ENCODE measurements around the gene MPHOSPH9. TPM values are rescaled to one million over a fixed set of nuclear protein-coding genes. Genes with fewer than 3 reads are reported as not detected.
"Not testable (repeated sequence)": the region's sequence is repeated elsewhere in the genome, so short reads cannot be mapped to it uniquely, and the experiment has no call there.

The MPHOSPH9 gene
- total and polyA plus RNA-seq, 2 donors (not counting 3 experiments of a cell fraction or from before 2014, with no cell fraction given) = 7.8 to 42.4 TPM

- Histone ChIP-seq H2AFZ (ENCODE audit: low read depth, low read length) (no peak overlapping the region), H4K20me1 (replicated peaks; ENCODE audit: control insufficient read depth, extremely low read depth, insufficient read depth, low read length) (no peaks in the 10 kb centered on the region), H3K9me3 (replicated peaks; ENCODE audit: control insufficient read depth, insufficient read depth, low read length) (no peaks in the 10 kb centered on the region), H3K27me3 (ENCODE audit: control insufficient read depth in 2 of 2, insufficient read depth in 2 of 2, low read length in 2 of 2) (no peaks in the 10 kb centered on the region), H3K4me2 (ENCODE audit: insufficient read depth, low read length) (no peak overlapping the region), H3K4me1 (ENCODE audit: control insufficient read depth, extremely low read depth, insufficient read depth, low read length) (no peaks in the 10 kb centered on the region), H3K79me2 (ENCODE audit: control insufficient read depth, insufficient read depth, low read length) (peaks cover 7% of the 10 kb centered on the region), H3K9me1 (replicated peaks; ENCODE audit: control insufficient read depth, extremely low read depth, insufficient read depth, low read length) (no peaks in the 10 kb centered on the region), H3K27ac (ENCODE audit: insufficient read depth, low read depth, low read length) (no peak overlapping the region), H3K36me3 (ENCODE audit: control insufficient read depth in 2 of 2, extremely low read depth in 1 of 2, insufficient read depth in 2 of 2, low read length in 2 of 2) (peaks cover 0 to 2% of the 10 kb centered on the region in 2 experiments), H3K9ac (replicated peaks; ENCODE audit: extremely low read depth, insufficient read depth, low read length) (no peak overlapping the region), H3K4me3 (replicated peaks in 1 of 3; ENCODE audit: insufficient read depth in 1 of 3, low read depth in 1 of 3, low read length in 3 of 3) (no peak overlapping the region)
- dilution Hi-C loops (cut with MboI; ENCODE audit: extremely low pct_ligation_motif_present, low sequenced_read_pairs) (no loop called here), intact Hi-C loops (cut with micrococcal nuclease) (no loop called here)
- TF ChIP-seq GATA2 (IDR thresholded peaks at IDR 0.05; ENCODE audit: insufficient read depth, insufficient read length, low read depth, low read length) (no peak), JUN (IDR thresholded peaks at IDR 0.05; ENCODE audit: borderline replicate concordance, insufficient read depth, insufficient read length, low read depth) (no peak), POLR2AphosphoS5 (IDR thresholded peaks at IDR 0.05; ENCODE audit: insufficient read depth, low read depth, low read length) (no peak), POLR2A (IDR thresholded peaks at IDR 0.05; ENCODE audit: low read depth, low read length) (no peak), EZH2 (IDR thresholded peaks at IDR 0.05; ENCODE audit: borderline replicate concordance, low read depth, low read length, severe bottlenecking) (no peak), CTCF (IDR thresholded peaks at IDR 0.05; ENCODE audit: extremely low read depth in 1 of 2, insufficient read depth in 1 of 2, low read depth in 1 of 2, low read length in 2 of 2) (no peak), MYC (IDR thresholded peaks at IDR 0.05; ENCODE audit: low read depth, low read length) (no peak), FOS (IDR thresholded peaks at IDR 0.05; ENCODE audit: borderline replicate concordance, insufficient read depth, low read length) (no peak)
- TF ChIP-seq, protein P1, sequence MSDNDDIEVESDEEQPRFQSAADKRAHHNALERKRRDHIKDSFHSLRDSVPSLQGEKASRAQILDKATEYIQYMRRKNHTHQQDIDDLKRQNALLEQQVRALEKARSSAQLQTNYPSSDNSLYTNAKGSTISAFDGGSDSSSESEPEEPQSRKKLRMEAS (IDR thresholded peaks at IDR 0.05; ENCODE audit: insufficient read depth, insufficient read length) = no peak
- ChIA-PET POLR2A (interaction anchor here (1.0 kb wide), 2 partner anchors 9 to 10 kb away, joined by 3 read pairs; partner anchors contain the start of genes MPHOSPH9 and MTRFR), CTCF (interaction anchor here (0.9 to 1.4 kb wide), 2 partner anchors 9 to 15 kb away, joined by 4 to 6 read pairs; partner anchors contain the start of gene MPHOSPH9)
- no peak for FAIRE-seq
- no peak for DNase-seq (ENCODE audit: low read depth, low spot score)
- BruUV-seq (replicated peaks) = no TSS peak
Observed at GRCh38 chr12:123223241-123223668, 9.7 kb downstream of the MPHOSPH9 start.

- CTCF ChIA-PET = interaction anchor here (1.2 to 1.5 kb wide), 2 partner anchors 27 to 49 kb away, joined by 3 read pairs; no protein-coding TSS in a partner anchor
- H3K4me1 ChIP-seq (ENCODE audit: control insufficient read depth, extremely low read depth, insufficient read depth, low read length); H3K9me3 ChIP-seq (replicated peaks; ENCODE audit: control insufficient read depth, insufficient read depth, low read length); H2AFZ ChIP-seq (ENCODE audit: low read depth, low read length); H3K27ac ChIP-seq (ENCODE audit: insufficient read depth, low read depth, low read length); FAIRE-seq; H3K79me2 ChIP-seq (ENCODE audit: control insufficient read depth, insufficient read depth, low read length); H3K4me3 ChIP-seq (replicated peaks in 1 of 3; ENCODE audit: insufficient read depth in 1 of 3, low read depth in 1 of 3, low read length in 3 of 3); H3K9me1 ChIP-seq (replicated peaks; ENCODE audit: control insufficient read depth, extremely low read depth, insufficient read depth, low read length); H3K27me3 ChIP-seq (ENCODE audit: control insufficient read depth in 2 of 2, insufficient read depth in 2 of 2, low read length in 2 of 2); H3K9ac ChIP-seq (replicated peaks; ENCODE audit: extremely low read depth, insufficient read depth, low read length); intact Hi-C loops (cut with micrococcal nuclease); BruUV-seq (replicated peaks); DNase-seq (ENCODE audit: low read depth, low spot score); H4K20me1 ChIP-seq (replicated peaks; ENCODE audit: control insufficient read depth, extremely low read depth, insufficient read depth, low read length); dilution Hi-C loops (cut with MboI; ENCODE audit: extremely low pct_ligation_motif_present, low sequenced_read_pairs); H3K4me2 ChIP-seq (ENCODE audit: insufficient read depth, low read length); H3K36me3 ChIP-seq (ENCODE audit: control insufficient read depth in 2 of 2, extremely low read depth in 1 of 2, insufficient read depth in 2 of 2, low read length in 2 of 2): not testable (repeated sequence)
- POLR2A ChIA-PET = interaction anchor here (0.7 kb wide), 2 partner anchors 19 to 377 kb away, joined by 4 to 5 read pairs; no protein-coding TSS in a partner anchor
Observed at GRCh38 chr12:123207815-123208214, 25.1 kb downstream of the MPHOSPH9 start.

DNA sequence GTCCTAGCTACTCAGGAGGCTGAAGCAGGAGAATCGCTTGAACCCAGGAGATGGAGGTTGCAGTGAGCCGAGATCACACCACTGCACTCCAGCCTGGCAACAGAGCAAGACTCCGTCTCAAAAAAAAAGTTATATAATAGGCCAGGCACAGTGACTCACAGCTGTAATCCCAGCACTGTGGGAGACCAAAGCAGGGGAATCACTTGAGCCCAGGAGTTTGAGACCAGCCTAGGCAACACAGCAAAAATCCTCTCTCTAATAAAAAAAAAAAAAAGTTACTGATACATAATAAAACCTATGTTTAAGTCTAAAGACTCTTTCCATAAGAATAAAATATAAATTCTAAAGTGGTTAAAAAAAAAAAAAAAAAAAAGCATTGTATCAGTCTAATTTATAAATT lies 26.1 kb downstream of the MPHOSPH9 start:
- FAIRE-seq; H3K9ac ChIP-seq (replicated peaks; ENCODE audit: extremely low read depth, insufficient read depth, low read length); BruUV-seq (replicated peaks); POLR2A ChIA-PET; H3K27ac ChIP-seq (ENCODE audit: insufficient read depth, low read depth, low read length); CTCF ChIA-PET; H2AFZ ChIP-seq (ENCODE audit: low read depth, low read length); H3K4me2 ChIP-seq (ENCODE audit: insufficient read depth, low read length); DNase-seq (ENCODE audit: low read depth, low spot score); H3K27me3 ChIP-seq (ENCODE audit: control insufficient read depth in 2 of 2, insufficient read depth in 2 of 2, low read length in 2 of 2); H3K79me2 ChIP-seq (ENCODE audit: control insufficient read depth, insufficient read depth, low read length); dilution Hi-C loops (cut with MboI; ENCODE audit: extremely low pct_ligation_motif_present, low sequenced_read_pairs); H3K9me3 ChIP-seq (replicated peaks; ENCODE audit: control insufficient read depth, insufficient read depth, low read length); H3K4me3 ChIP-seq (replicated peaks in 1 of 3; ENCODE audit: insufficient read depth in 1 of 3, low read depth in 1 of 3, low read length in 3 of 3); H3K9me1 ChIP-seq (replicated peaks; ENCODE audit: control insufficient read depth, extremely low read depth, insufficient read depth, low read length); H3K36me3 ChIP-seq (ENCODE audit: control insufficient read depth in 2 of 2, extremely low read depth in 1 of 2, insufficient read depth in 2 of 2, low read length in 2 of 2); intact Hi-C loops (cut with micrococcal nuclease); H4K20me1 ChIP-seq (replicated peaks; ENCODE audit: control insufficient read depth, extremely low read depth, insufficient read depth, low read length); H3K4me1 ChIP-seq (ENCODE audit: control insufficient read depth, extremely low read depth, insufficient read depth, low read length): not testable (repeated sequence)
